Measurements from ENCODE around the gene TIAM2.

The TIAM2 gene

DNA sequence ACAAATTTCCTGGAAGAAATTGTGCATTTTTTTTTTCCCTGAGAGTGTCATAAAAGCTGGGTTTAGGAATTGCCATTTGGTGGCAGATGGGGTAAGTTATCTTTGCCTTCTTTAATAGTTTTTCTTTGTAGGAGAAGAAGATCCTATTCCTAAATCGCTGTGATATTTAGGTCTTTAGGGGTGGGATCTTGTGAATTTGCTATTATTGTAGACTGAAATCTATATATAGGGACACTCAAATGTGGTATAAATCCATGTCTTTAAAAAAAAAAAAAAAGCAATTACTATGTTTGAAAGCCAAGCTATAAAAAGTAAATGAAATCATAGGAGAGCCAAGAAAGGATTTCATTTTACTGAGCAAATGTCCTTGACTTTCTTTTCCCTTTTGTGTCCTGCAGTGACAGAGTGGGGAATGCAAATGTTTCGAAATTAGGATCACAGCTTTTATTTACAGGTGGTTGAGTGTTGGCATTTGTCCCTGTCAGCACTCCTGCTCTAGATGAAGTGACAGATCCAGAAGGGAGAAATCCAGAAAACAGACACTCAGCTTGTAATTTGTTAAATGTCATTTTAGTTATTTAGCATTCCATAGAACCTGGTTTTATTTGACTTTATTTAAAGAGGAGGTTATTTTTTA lies 29.4 kb downstream of the TIAM2 start:
- H3K27ac ChIP-seq = no peak overlapping the region
- H3K4me3 ChIP-seq (IDR thresholded peaks at IDR 0.05; ENCODE audit: insufficient read depth, low read depth, low read length) = no peak overlapping the region
- H2AFZ ChIP-seq (ENCODE audit: low read depth) = no peak overlapping the region
- H3K9ac ChIP-seq = no peak overlapping the region
- no peaks in the 10 kb centered on the region for H3K79me2 ChIP-seq (ENCODE audit: insufficient read depth, low read depth)
- H3K4me2 ChIP-seq = no peak overlapping the region
- H3K27me3 ChIP-seq (ENCODE audit: insufficient read depth, low read depth) = no peaks in the 10 kb centered on the region
- TF ChIP-seq CTCF (conservative IDR thresholded peaks at IDR 0.05; ENCODE audit: low read depth, low read length) = no peak
- H3K4me1 ChIP-seq (ENCODE audit: low read depth, poor library complexity, severe bottlenecking) = no peaks in the 10 kb centered on the region
- H3K36me3 ChIP-seq (ENCODE audit: insufficient read depth) = no peaks in the 10 kb centered on the region
- no peaks in the 10 kb centered on the region for H4K20me1 ChIP-seq (ENCODE audit: insufficient read depth)

DNA sequence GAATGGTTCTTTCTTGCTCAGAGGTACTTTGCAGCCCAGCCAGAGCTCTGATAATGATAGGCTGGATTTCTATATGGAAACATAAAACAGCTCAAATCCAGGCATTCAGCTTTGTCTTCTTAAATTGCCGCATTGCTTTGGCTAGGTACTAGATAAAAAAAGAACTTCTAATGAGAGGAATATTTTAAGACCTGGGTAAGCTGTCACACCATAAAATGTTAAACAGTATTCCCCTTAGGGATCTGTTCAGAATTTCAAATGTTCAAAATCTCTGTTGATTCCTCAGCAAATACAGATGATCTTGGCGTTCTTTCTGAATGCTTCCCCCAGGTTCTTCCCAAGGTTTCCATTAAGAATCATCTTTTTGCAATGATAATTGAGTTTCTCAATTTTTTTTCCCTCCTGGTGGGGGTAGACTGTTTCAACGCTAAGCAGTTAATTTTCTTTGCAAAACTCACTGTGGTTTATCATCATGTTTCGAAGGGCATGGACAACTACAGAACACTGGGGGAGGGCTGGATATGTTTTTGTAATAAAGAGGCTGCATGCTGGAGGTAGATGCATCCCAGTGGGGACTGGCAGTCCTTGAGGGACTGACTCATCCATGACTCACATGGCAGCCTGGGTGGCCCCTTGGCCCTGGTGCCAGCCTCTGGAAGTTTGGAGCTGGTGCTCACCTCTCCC lies 31.0 kb downstream of the TIAM2 start:
- Histone ChIP-seq H3K79me2 (ENCODE audit: insufficient read depth, low read depth) (no peaks in the 10 kb centered on the region), H3K27ac (no peak overlapping the region), H4K20me1 (ENCODE audit: insufficient read depth) (no peaks in the 10 kb centered on the region), H3K36me3 (ENCODE audit: insufficient read depth) (no peaks in the 10 kb centered on the region), H3K4me1 (ENCODE audit: low read depth, poor library complexity, severe bottlenecking) (no peaks in the 10 kb centered on the region), H3K9ac (no peak overlapping the region), H3K4me3 (IDR thresholded peaks at IDR 0.05; ENCODE audit: insufficient read depth, low read depth, low read length) (no peak overlapping the region), H2AFZ (ENCODE audit: low read depth) (no peak overlapping the region), H3K27me3 (ENCODE audit: insufficient read depth, low read depth) (no peaks in the 10 kb centered on the region), H3K4me2 (no peak overlapping the region)
- no peak for TF ChIP-seq CTCF (conservative IDR thresholded peaks at IDR 0.05; ENCODE audit: low read depth, low read length)

GRCh38 chr6:155026706-155027045 lies 31.6 kb downstream of the TIAM2 start:
- no peak overlapping the region for H3K27ac ChIP-seq
- H3K9ac ChIP-seq = no peak overlapping the region
- TF ChIP-seq CTCF (conservative IDR thresholded peaks at IDR 0.05; ENCODE audit: low read depth, low read length) = no peak
- H4K20me1 ChIP-seq (ENCODE audit: insufficient read depth) = no peaks in the 10 kb centered on the region
- H3K4me1 ChIP-seq (ENCODE audit: low read depth, poor library complexity, severe bottlenecking) = no peaks in the 10 kb centered on the region
- H2AFZ ChIP-seq (ENCODE audit: low read depth) = no peak overlapping the region
- no peaks in the 10 kb centered on the region for H3K36me3 ChIP-seq (ENCODE audit: insufficient read depth)
- no peak overlapping the region for H3K4me2 ChIP-seq
- H3K4me3 ChIP-seq (IDR thresholded peaks at IDR 0.05; ENCODE audit: insufficient read depth, low read depth, low read length) = no peak overlapping the region
- H3K27me3 ChIP-seq (ENCODE audit: insufficient read depth, low read depth) = no peaks in the 10 kb centered on the region
- H3K79me2 ChIP-seq (ENCODE audit: insufficient read depth, low read depth) = no peaks in the 10 kb centered on the region

- TF ChIP-seq CTCF (conservative IDR thresholded peaks at IDR 0.05; ENCODE audit: low read depth, low read length) = no peak
- no peaks in the 10 kb centered on the region for H3K79me2 ChIP-seq (ENCODE audit: insufficient read depth, low read depth)
These were observed 35.1 kb downstream of the TIAM2 start for GRCh38 chr6:155030148-155030720.

More at GRCh38 chr6:155030148-155030720, 35.1 kb downstream of the TIAM2 start:
- Histone ChIP-seq H3K36me3 (ENCODE audit: insufficient read depth) (no peaks in the 10 kb centered on the region), H3K27ac (no peak overlapping the region), H2AFZ (ENCODE audit: low read depth) (no peak overlapping the region), H4K20me1 (ENCODE audit: insufficient read depth) (no peaks in the 10 kb centered on the region), H3K4me1 (ENCODE audit: low read depth, poor library complexity, severe bottlenecking) (no peaks in the 10 kb centered on the region), H3K9ac (no peak overlapping the region), H3K4me2 (no peak overlapping the region), H3K4me3 (IDR thresholded peaks at IDR 0.05; ENCODE audit: insufficient read depth, low read depth, low read length) (no peak overlapping the region), H3K27me3 (ENCODE audit: insufficient read depth, low read depth) (no peaks in the 10 kb centered on the region)
